HEK293 (cell line): ENCODE results near the gene STAC2.
A peak's percentile ranks its signal among the peaks of the same experiment; 100 is the strongest.

Source experiments
- CTCF ChIA-PET: fragments of 350-600 bp; formaldehyde crosslinking; extraction: SDS; loops from one replicate; lab custom pipeline; 2021; ENCODE audit warnings: antibody characterized with exemption; lab: Yijun Ruan, JAX
- POLR2A ChIA-PET: fragments of 300-600 bp; formaldehyde crosslinking; extraction: SDS; loops from one replicate; lab custom pipeline; 2020; ENCODE audit warnings: antibody characterized with exemption, inconsistent platforms; lab: Yijun Ruan, JAX
- H3K27ac ChIP-seq: fragments of 200-500 bp; sonication (Bioruptor generic); 2 replicates; pipeline ENCODE4 v1.5.1; 2014; ENCODE audit warnings: low read depth, low read length, control low read depth, inconsistent platforms; ENCODE audit errors: extremely low read depth
- H3K36me3 ChIP-seq, 2 experiments: fragments of 200-500 bp in 1 of 2; sonication (Bioruptor generic) in 1 of 2; 1 replicate in 1 of 2; 2 replicates in 1 of 2; pipeline ENCODE4 v1.5.1; 2014 to 2017; ENCODE audit warnings: inconsistent platforms in 2 of 2, low read length in 2 of 2; ENCODE audit not compliant: control insufficient read depth in 2 of 2, insufficient read depth in 1 of 2
- H3K4me1 ChIP-seq: fragments of 200-500 bp; sonication (Bioruptor generic); 2 replicates; pipeline ENCODE4 v1.5.1; 2014; ENCODE audit warnings: mild to moderate bottlenecking, low read length, inconsistent platforms; ENCODE audit not compliant: control insufficient read depth, insufficient read depth
- H3K4me3 ChIP-seq: 2 replicates; pipeline ENCODE4 v1.5.1; 2011; ENCODE audit warnings: low read depth, mild to moderate bottlenecking, control low read depth, low read length, moderate library complexity
- H3K9me3 ChIP-seq: fragments of 200-500 bp; sonication (Bioruptor generic); 2 replicates; pipeline ENCODE4 v1.5.1; 2014; ENCODE audit warnings: low read depth, low read length, inconsistent platforms; ENCODE audit not compliant: control insufficient read depth, insufficient read depth
- BCL11A ChIP-seq: fragments of 450-650 bp; formaldehyde crosslinking; IDR thresholded peaks from 2 replicates; pipeline ENCODE4 v1.5.1; 2016; ENCODE audit warnings: low read depth, missing biosample characterization, missing genetic modification characterization
- GLI2 ChIP-seq: fragments of 450-650 bp; formaldehyde crosslinking; IDR thresholded peaks from 2 replicates; pipeline ENCODE4; 2017; ENCODE audit warnings: missing biosample characterization, missing genetic modification characterization, low read depth, borderline replicate concordance
- HOXA7 ChIP-seq: sonication (generic); formaldehyde crosslinking; IDR thresholded peaks from 2 replicates; pipeline ENCODE4 v1.8.1; 2022; ENCODE audit warnings: missing genetic modification reagents, borderline replicate concordance
- INSM2 ChIP-seq: fragments of 450-650 bp; formaldehyde crosslinking; IDR thresholded peaks from 2 replicates; pipeline ENCODE4 v1.5.1; 2016; ENCODE audit warnings: missing biosample characterization, missing genetic modification characterization
- KLF1 ChIP-seq: fragments of 450-650 bp; formaldehyde crosslinking; IDR thresholded peaks from 2 replicates; pipeline ENCODE4 v1.5.1; 2016; ENCODE audit warnings: missing biosample characterization, missing genetic modification characterization
- KLF10 ChIP-seq: fragments of 450-650 bp; IDR thresholded peaks from 2 replicates; pipeline ENCODE4 v1.5.1; 2018; ENCODE audit warnings: missing biosample characterization, mild to moderate bottlenecking, missing genetic modification characterization
- KLF9 ChIP-seq: fragments of 450-650 bp; formaldehyde crosslinking; IDR thresholded peaks from 2 replicates; pipeline ENCODE4 v1.5.1; 2016; ENCODE audit warnings: missing biosample characterization, missing genetic modification characterization, low read depth
- ZBTB20 ChIP-seq: fragments of 450-650 bp; formaldehyde crosslinking; IDR thresholded peaks from 2 replicates; pipeline ENCODE4 v1.5.1; 2016; ENCODE audit warnings: missing biosample characterization, missing genetic modification characterization
- ZFHX2 ChIP-seq: fragments of 450-650 bp; formaldehyde crosslinking; conservative IDR thresholded peaks from 2 replicates; pipeline ENCODE4 v1.5.1; 2016; ENCODE audit warnings: missing biosample characterization, missing genetic modification characterization
- ZNF174 ChIP-seq: fragments of 450-650 bp; formaldehyde crosslinking; IDR thresholded peaks from 2 replicates; pipeline ENCODE4 v1.5.0; 2017; ENCODE audit warnings: missing biosample characterization, mild to moderate bottlenecking, missing genetic modification characterization
- ZNF184 ChIP-seq: fragments of 450-650 bp; IDR thresholded peaks from 2 replicates; pipeline ENCODE4 v1.5.1; 2018; ENCODE audit warnings: missing biosample characterization, mild to moderate bottlenecking, missing genetic modification characterization
- ZNF335 ChIP-seq: fragments of 450-650 bp; formaldehyde crosslinking; conservative IDR thresholded peaks from 2 replicates; pipeline ENCODE4 v1.5.1; 2016; ENCODE audit warnings: missing biosample characterization, missing genetic modification characterization
- ZNF354C ChIP-seq: fragments of 450-650 bp; formaldehyde crosslinking; IDR thresholded peaks from 2 replicates; pipeline ENCODE4 v1.5.1; 2016; ENCODE audit warnings: missing biosample characterization, missing genetic modification characterization, low read depth, borderline replicate concordance
- ZNF404 ChIP-seq: fragments of 450-650 bp; formaldehyde crosslinking; IDR thresholded peaks from 2 replicates; pipeline ENCODE4 v1.5.1; 2017; ENCODE audit warnings: missing biosample characterization, missing genetic modification characterization
- ZNF529 ChIP-seq: fragments of 450-650 bp; formaldehyde crosslinking; IDR thresholded peaks from 2 replicates; pipeline ENCODE4 v1.5.1; 2017; ENCODE audit warnings: missing genetic modification characterization, missing biosample characterization; ENCODE audit not compliant: insufficient replicate concordance
- ZNF600 ChIP-seq: fragments of 450-650 bp; formaldehyde crosslinking; IDR thresholded peaks from 2 replicates; pipeline ENCODE4 v1.5.1; 2016; ENCODE audit warnings: missing biosample characterization, missing genetic modification characterization
- ZNF624 ChIP-seq: fragments of 450-650 bp; formaldehyde crosslinking; IDR thresholded peaks from 2 replicates; pipeline ENCODE4 v1.5.1; 2017; ENCODE audit warnings: missing biosample characterization, missing genetic modification characterization
- ZNF660 ChIP-seq: fragments of 450-650 bp; IDR thresholded peaks from 2 replicates; pipeline ENCODE4 v1.5.1; 2018; ENCODE audit warnings: missing biosample characterization, mild to moderate bottlenecking, missing genetic modification characterization
- ZNF76 ChIP-seq: fragments of 450-650 bp; formaldehyde crosslinking; IDR thresholded peaks from 2 replicates; pipeline ENCODE4; 2016; ENCODE audit warnings: low read depth, missing biosample characterization, missing genetic modification characterization, borderline replicate concordance
- ZNF791 ChIP-seq: fragments of 450-650 bp; formaldehyde crosslinking; IDR thresholded peaks from 2 replicates; pipeline ENCODE4 v1.5.1; 2016; ENCODE audit warnings: missing biosample characterization, missing genetic modification characterization
- TF ChIP-seq, protein P1 (sequence below): fragments of 450-650 bp; formaldehyde crosslinking; IDR thresholded peaks from 2 replicates; pipeline ENCODE4 v1.5.1; 2017; ENCODE audit warnings: missing biosample characterization, missing genetic modification characterization
- TF ChIP-seq, protein P2 (sequence below): fragments of 450-650 bp; formaldehyde crosslinking; IDR thresholded peaks from 2 replicates; pipeline ENCODE4 v1.5.1; 2016; ENCODE audit warnings: missing biosample characterization, missing genetic modification characterization

STAC2 gene

DNA sequence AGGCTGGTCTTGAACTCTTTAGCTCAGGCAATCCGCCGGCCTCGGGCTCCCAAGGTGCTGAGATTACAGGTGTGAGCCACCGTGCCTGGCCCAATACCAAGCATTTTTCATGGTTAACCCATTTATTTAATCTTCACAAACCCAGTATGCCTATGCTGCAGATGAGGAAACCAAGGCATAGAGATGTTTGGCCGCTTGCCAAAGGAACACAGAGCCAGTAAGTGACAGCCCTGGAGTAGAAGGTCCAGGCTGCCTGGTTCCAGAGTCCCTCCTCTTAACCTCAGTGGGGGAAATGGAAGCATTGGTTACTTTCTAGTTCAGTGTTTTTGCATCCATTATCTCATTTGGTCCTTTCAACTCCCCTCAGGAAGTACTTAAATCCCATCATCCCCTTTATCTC, 44.4 kb downstream of the STAC2 start:
- H3K36me3 ChIP-seq, result peaks cover 46 to 68% of the 10 kb centered on the region in 2 experiments
- H3K9me3 ChIP-seq, result no peaks in the 10 kb centered on the region
- CTCF ChIA-PET, result interaction anchor here (1.3 to 1.4 kb wide), 2 partner anchors 28 to 55 kb away, joined by 3 to 5 read pairs; no protein-coding TSS in a partner anchor
- no peak overlapping the region for H3K27ac ChIP-seq
- TF ChIP-seq KLF9 (no peak), ZNF529 (tag by site-specific recombination) (no peak), BCL11A (tag by site-specific recombination) (no peak), ZNF354C (tag by site-specific recombination) (no peak), GLI2 (no peak), ZNF660 (tag by site-specific recombination) (no peak), ZNF600 (tag by site-specific recombination) (no peak), HOXA7 (CRISPR knock-in tag) (no peak), ZFHX2 (tag by site-specific recombination) (no peak), ZNF174 (tag by site-specific recombination) (no peak), ZNF791 (tag by site-specific recombination) (no peak), ZNF624 (no peak), ZNF404 (tag by site-specific recombination) (no peak)
- TF ChIP-seq, protein P1, sequence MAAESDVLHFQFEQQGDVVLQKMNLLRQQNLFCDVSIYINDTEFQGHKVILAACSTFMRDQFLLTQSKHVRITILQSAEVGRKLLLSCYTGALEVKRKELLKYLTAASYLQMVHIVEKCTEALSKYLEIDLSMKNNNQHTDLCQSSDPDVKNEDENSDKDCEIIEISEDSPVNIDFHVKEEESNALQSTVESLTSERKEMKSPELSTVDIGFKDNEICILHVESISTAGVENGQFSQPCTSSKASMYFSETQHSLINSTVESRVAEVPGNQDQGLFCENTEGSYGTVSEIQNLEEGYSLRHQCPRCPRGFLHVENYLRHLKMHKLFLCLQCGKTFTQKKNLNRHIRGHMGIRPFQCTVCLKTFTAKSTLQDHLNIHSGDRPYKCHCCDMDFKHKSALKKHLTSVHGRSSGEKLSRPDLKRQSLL (tag by site-specific recombination), result no peak
- TF ChIP-seq, protein P2, sequence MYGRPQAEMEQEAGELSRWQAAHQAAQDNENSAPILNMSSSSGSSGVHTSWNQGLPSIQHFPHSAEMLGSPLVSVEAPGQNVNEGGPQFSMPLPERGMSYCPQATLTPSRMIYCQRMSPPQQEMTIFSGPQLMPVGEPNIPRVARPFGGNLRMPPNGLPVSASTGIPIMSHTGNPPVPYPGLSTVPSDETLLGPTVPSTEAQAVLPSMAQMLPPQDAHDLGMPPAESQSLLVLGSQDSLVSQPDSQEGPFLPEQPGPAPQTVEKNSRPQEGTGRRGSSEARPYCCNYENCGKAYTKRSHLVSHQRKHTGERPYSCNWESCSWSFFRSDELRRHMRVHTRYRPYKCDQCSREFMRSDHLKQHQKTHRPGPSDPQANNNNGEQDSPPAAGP, result no peak
- TF ChIP-seq, all 188 proteins: peak for 0
- Histone ChIP-seq H3K4me1 (0 out of 2 replicates have a peak, but pooled peaks cover 7% of the 10 kb centered on the region), H3K4me3 (no peak overlapping the region)
- POLR2A ChIA-PET, result interaction anchor here (0.6 to 1.3 kb wide), 2 partner anchors 9 to 19 kb away, joined by 3 to 6 read pairs; partner anchors contain the start of gene RPL19

DNA sequence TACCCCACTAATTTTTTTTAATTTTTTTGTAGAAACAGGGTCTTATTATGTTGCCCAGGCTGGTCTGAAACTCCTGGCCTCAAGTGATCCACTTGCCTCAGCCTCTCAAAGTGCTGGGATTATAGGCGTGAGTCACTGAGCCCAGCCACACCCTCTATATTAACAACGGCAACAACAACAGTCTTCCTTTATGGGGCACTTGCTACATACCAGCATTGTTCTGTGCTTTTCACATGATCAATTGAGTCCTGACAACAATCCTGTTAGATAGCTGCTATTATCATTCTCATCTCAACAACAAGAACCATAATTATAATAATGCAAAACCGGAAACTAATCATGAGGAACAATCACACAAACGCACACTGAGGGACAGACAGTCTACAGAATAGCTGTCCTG, 47.2 kb downstream of the STAC2 start:
- POLR2A ChIA-PET, result interaction anchor here (0.6 kb wide), 2 partner anchors 20 to 66 kb away, joined by 3 to 5 read pairs; no protein-coding TSS in a partner anchor
- no peak overlapping the region for H3K4me3 ChIP-seq
- 0 out of 2 replicates have a peak, but pooled peaks cover 7% of the 10 kb centered on the region for H3K4me1 ChIP-seq
- H3K9me3 ChIP-seq, result no peaks in the 10 kb centered on the region
- H3K27ac ChIP-seq, result no peak overlapping the region
- H3K36me3 ChIP-seq, result peaks cover 35 to 55% of the 10 kb centered on the region in 2 experiments
- CTCF ChIA-PET, result interaction anchor here (0.5 to 6.8 kb wide), 7 partner anchors 8 to 195 kb away, joined by 3 to 183 read pairs (median 6); partner anchors contain the start of gene ARL5C
- peak; percentile 76 for TF ChIP-seq ZNF335 (tag by site-specific recombination)
- no peak for TF ChIP-seq ZNF76
- peak; percentile 78 for TF ChIP-seq KLF10 (tag by site-specific recombination)
- peak; percentile 82 for TF ChIP-seq KLF9
- TF ChIP-seq KLF1 (tag by site-specific recombination), result peak; percentile 97
- no peak for TF ChIP-seq ZBTB20 (tag by site-specific recombination)
- 0 out of 2 replicates have a peak, but pooled peaks have one; percentile 54 for TF ChIP-seq INSM2 (tag by site-specific recombination)
- TF ChIP-seq, protein P2, result peak; percentile 63; the same call in 1 of the 2 replicates
- TF ChIP-seq ZNF184 (tag by site-specific recombination), result 0 out of 2 replicates have a peak, but pooled peaks have one; percentile 47
- TF ChIP-seq, all 188 proteins: peak for 7
